ENCODE results near the gene ACTRT2.

ACTRT2 gene

GRCh38 chr1:3067301-3067670, 46.0 kb downstream of the ACTRT2 start:
- Histone ChIP-seq H3K27ac (no peak overlapping the region), H3K4me1 (ENCODE audit: low read depth, poor library complexity, severe bottlenecking) (no peaks in the 10 kb centered on the region), H4K20me1 (ENCODE audit: insufficient read depth) (no peaks in the 10 kb centered on the region), H3K36me3 (ENCODE audit: insufficient read depth) (no peaks in the 10 kb centered on the region), H3K4me3 (IDR thresholded peaks at IDR 0.05; ENCODE audit: insufficient read depth, low read depth, low read length) (no peak overlapping the region), H3K27me3 (ENCODE audit: insufficient read depth, low read depth) (peaks cover 4% of the 10 kb centered on the region; the same call in 1 of the 2 replicates), H2AFZ (ENCODE audit: low read depth) (no peak overlapping the region), H3K4me2 (no peak overlapping the region), H3K9ac (no peak overlapping the region), H3K79me2 (ENCODE audit: insufficient read depth, low read depth) (no peaks in the 10 kb centered on the region)
- no peak for TF ChIP-seq CTCF (conservative IDR thresholded peaks at IDR 0.05; ENCODE audit: low read depth, low read length)

GRCh38 chr1:3067671-3068563, 46.6 kb downstream of the ACTRT2 start:
- no peak overlapping the region for H2AFZ ChIP-seq (ENCODE audit: low read depth)
- no peak overlapping the region for H3K4me3 ChIP-seq (IDR thresholded peaks at IDR 0.05; ENCODE audit: insufficient read depth, low read depth, low read length)
- no peaks in the 10 kb centered on the region for H3K79me2 ChIP-seq (ENCODE audit: insufficient read depth, low read depth)
- H3K4me2 ChIP-seq = no peak overlapping the region
- H3K27me3 ChIP-seq (ENCODE audit: insufficient read depth, low read depth) = peaks cover 7% of the 10 kb centered on the region; the same call in 1 of the 2 replicates
- no peak overlapping the region for H3K27ac ChIP-seq
- TF ChIP-seq CTCF (conservative IDR thresholded peaks at IDR 0.05; ENCODE audit: low read depth, low read length) = no peak
- no peaks in the 10 kb centered on the region for H3K36me3 ChIP-seq (ENCODE audit: insufficient read depth)
- H3K4me1 ChIP-seq (ENCODE audit: low read depth, poor library complexity, severe bottlenecking) = no peaks in the 10 kb centered on the region
- H4K20me1 ChIP-seq (ENCODE audit: insufficient read depth) = no peaks in the 10 kb centered on the region
- no peak overlapping the region for H3K9ac ChIP-seq

GRCh38 chr1:3068564-3069431, 47.5 kb downstream of the ACTRT2 start, which contains the start of gene PRDM16:
TSS of gene PRDM16 (plus strand) at chr1:3069203. CDS start at chr1:3069260, 57 bp downstream.
- no peak for TF ChIP-seq CTCF (conservative IDR thresholded peaks at IDR 0.05; ENCODE audit: low read depth, low read length)
- H3K4me3 ChIP-seq (IDR thresholded peaks at IDR 0.05; ENCODE audit: insufficient read depth, low read depth, low read length) = no peak within 1 kb of the TSS
- H4K20me1 ChIP-seq (ENCODE audit: insufficient read depth) = no peaks in the 10 kb centered on the region
- no peak within 1 kb of the TSS for H3K9ac ChIP-seq
- no peak within 1 kb of the TSS for H3K27ac ChIP-seq
- no peaks in the 10 kb centered on the region for H3K79me2 ChIP-seq (ENCODE audit: insufficient read depth, low read depth)
- H2AFZ ChIP-seq (ENCODE audit: low read depth) = no peak within 1 kb of the TSS
- no peaks in the 10 kb centered on the region for H3K36me3 ChIP-seq (ENCODE audit: insufficient read depth)
- no peaks in the 10 kb centered on the region for H3K4me1 ChIP-seq (ENCODE audit: low read depth, poor library complexity, severe bottlenecking)
- H3K4me2 ChIP-seq = no peak within 1 kb of the TSS
- H3K27me3 ChIP-seq (ENCODE audit: insufficient read depth, low read depth) = peaks cover 14% of the 10 kb centered on the region; the same call in 1 of the 2 replicates

- Histone ChIP-seq H3K4me2 (no peak overlapping the region), H3K27ac (no peak overlapping the region), H3K36me3 (ENCODE audit: insufficient read depth) (no peaks in the 10 kb centered on the region), H3K79me2 (ENCODE audit: insufficient read depth, low read depth) (no peaks in the 10 kb centered on the region), H3K4me1 (ENCODE audit: low read depth, poor library complexity, severe bottlenecking) (no peaks in the 10 kb centered on the region), H4K20me1 (ENCODE audit: insufficient read depth) (no peaks in the 10 kb centered on the region), H3K4me3 (IDR thresholded peaks at IDR 0.05; ENCODE audit: insufficient read depth, low read depth, low read length) (no peak overlapping the region), H2AFZ (ENCODE audit: low read depth) (no peak overlapping the region), H3K9ac (no peak overlapping the region), H3K27me3 (ENCODE audit: insufficient read depth, low read depth) (peaks cover 22% of the 10 kb centered on the region; the same call in 1 of the 2 replicates)
- no peak for TF ChIP-seq CTCF (conservative IDR thresholded peaks at IDR 0.05; ENCODE audit: low read depth, low read length)
Observed at GRCh38 chr1:3069491-3070308, 48.4 kb downstream of the ACTRT2 start.

All from KMS-11 (cell line).